CD4-positive, alpha-beta memory T cell (primary cell): ENCODE results near the gene SRSF6. TPM values are rescaled to one million over a fixed set of nuclear protein-coding genes. Genes with fewer than 3 reads are reported as not detected.

Experiments
- CTCF ChIA-PET: fragments of 350-600 bp; sonication (Branson Sonifier 250); formaldehyde crosslinking; loops from one replicate; lab custom pipeline; 2021; ENCODE audit warnings: inconsistent platforms; ENCODE audit not compliant: partially characterized antibody; lab: Charles Lee
- POLR2A ChIA-PET: fragments of 350-600 bp; sonication (Branson Sonifier 250); formaldehyde crosslinking; loops from one replicate; lab custom pipeline; 2021; ENCODE audit not compliant: partially characterized antibody; lab: Charles Lee
- DNase-seq, 5 donors: peaks; one replicate each; pipeline versions ENCODE4 v3.0.0 to v3.0.0-alpha.2; 2020 to 2022; ENCODE audit warnings: mixed read lengths in 1 of 5
- H3K27ac ChIP-seq: one replicate; pipeline ENCODE4 v1.7.0; 2013; ENCODE audit warnings: low read depth, low read length
- H3K27me3 ChIP-seq: 2 replicates; pipeline ENCODE4 v1.7.0; 2013; ENCODE audit warnings: mild to moderate bottlenecking, low read length, moderate library complexity; ENCODE audit not compliant: insufficient read depth
- H3K36me3 ChIP-seq: 2 replicates; pipeline ENCODE4 v1.7.0; 2013; ENCODE audit warnings: mild to moderate bottlenecking, low read length, moderate library complexity; ENCODE audit not compliant: insufficient read depth
- H3K4me1 ChIP-seq: 2 replicates; pipeline ENCODE4 v1.7.0; 2013; ENCODE audit warnings: mild to moderate bottlenecking, low read length, moderate library complexity; ENCODE audit not compliant: insufficient read depth
- H3K4me3 ChIP-seq, 2 donors: one replicate each; pipeline ENCODE4 v1.7.0; 2013; ENCODE audit warnings: low read length in 2 of 2, mild to moderate bottlenecking in 1 of 2
- H3K9me3 ChIP-seq, 2 donors: one replicate each; pipeline ENCODE4 v1.7.0; 2013; ENCODE audit warnings: low read length in 2 of 2, control low read depth in 1 of 2; ENCODE audit not compliant: control insufficient read depth in 1 of 2
- H3K27ac Mint-ChIP-seq, 7 donors: one replicate each; pipeline ENCODE4 v1.8.0; 2020 to 2021; ENCODE audit warnings: mixed read lengths in 7 of 7, mild to moderate bottlenecking in 6 of 7, inconsistent platforms in 3 of 7, moderate library complexity in 3 of 7
- H3K27me3 Mint-ChIP-seq, 2 donors: one replicate each; pipeline ENCODE4 v1.8.0; 2020 to 2021; ENCODE audit warnings: mixed read lengths in 2 of 2
- H3K36me3 Mint-ChIP-seq, 2 donors: one replicate each; pipeline ENCODE4 v1.8.0; 2020 to 2021; ENCODE audit warnings: mixed read lengths in 2 of 2, inconsistent platforms in 1 of 2, mild to moderate bottlenecking in 1 of 2
- H3K4me1 Mint-ChIP-seq, 4 donors: one replicate each; pipeline ENCODE4 v1.8.0; 2020 to 2021; ENCODE audit warnings: mixed read lengths in 4 of 4, mild to moderate bottlenecking in 1 of 4
- H3K4me3 Mint-ChIP-seq, 8 donors: one replicate each; pipeline ENCODE4 v1.8.0; 2020 to 2021; ENCODE audit warnings: mixed read lengths in 8 of 8, mild to moderate bottlenecking in 7 of 8, moderate library complexity in 6 of 8, inconsistent platforms in 3 of 8
- H3K9me3 Mint-ChIP-seq, 8 donors: one replicate each; pipeline ENCODE4 v1.8.0; 2020 to 2021; ENCODE audit warnings: mixed read lengths in 8 of 8, mild to moderate bottlenecking in 5 of 8, inconsistent platforms in 3 of 8, moderate library complexity in 1 of 8
- intact Hi-C: fragments of 100-400 bp; cut with micrococcal nuclease; formaldehyde crosslinking; loops from one replicate; pipeline ENCODE4 v1.15.1; 2023
- polyA plus RNA-seq, 2 donors: library from polyadenylated mRNA; unstranded; fragments of 300-500 nt; fragmentation: Illumina TruSeq; gene quantifications; one replicate each; pipeline ENCODE4 v1.2.3, GENCODE V29; 2021
- total RNA-seq, 2 experiments: library from RNA; stranded (reverse); gene quantifications; one replicate each; pipeline ENCODE4 v1.2.3, GENCODE V29; 2021

SRSF6 gene
- total and polyA plus RNA-seq, 4 experiments from 2014 or later: 30.6 to 186 (median 111) TPM

DNA sequence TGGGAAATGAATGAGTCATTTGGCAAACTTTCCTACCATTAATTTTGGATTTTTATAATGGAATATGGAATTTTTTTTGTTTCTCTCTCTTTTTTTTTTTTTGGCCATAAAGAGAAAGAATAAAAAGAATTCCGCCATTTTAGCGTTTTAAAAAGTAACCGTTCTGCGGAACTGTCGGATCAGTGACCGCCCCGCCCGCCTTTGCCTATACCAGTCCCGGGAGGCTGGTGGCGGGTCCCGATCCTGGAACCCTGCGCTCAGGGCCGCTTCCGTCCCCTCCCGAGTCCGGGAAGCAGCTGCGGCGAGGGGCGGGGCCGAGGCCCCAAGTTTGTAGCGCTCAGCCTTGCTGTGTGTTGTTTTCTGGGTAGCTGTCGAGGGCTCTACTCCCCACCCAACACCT lies 50.4 kb downstream of the SRSF6 start:
- peak overlapping the region; percentile 54 to 79 (median 70) for H3K4me3 Mint-ChIP-seq
- H3K36me3 Mint-ChIP-seq: no peaks in the 10 kb centered on the region
- no peak for DNase-seq
- ChIA-PET POLR2A (interaction anchor here (1.4 kb wide), 1 partner anchor 50 kb away, joined by 3 read pairs; no protein-coding TSS in a partner anchor), CTCF (no interaction called here)
- intact Hi-C loops: no loop called here
- H3K27me3 Mint-ChIP-seq: peaks cover 28 to 29% of the 10 kb centered on the region in 2 donors
- Histone ChIP-seq H3K9me3 (no peaks in the 10 kb centered on the region), H3K36me3 (no peaks in the 10 kb centered on the region), H3K27ac (no peak overlapping the region), H3K4me1 (peaks cover 11% of the 10 kb centered on the region), H3K27me3 (peaks cover 18% of the 10 kb centered on the region), H3K4me3 (peak overlapping the region in 1 of 2 donors; percentile 16)
- peaks cover 0 to 9% (median 2%) of the 10 kb centered on the region in 4 donors for H3K4me1 Mint-ChIP-seq
- no peaks in the 10 kb centered on the region for H3K9me3 Mint-ChIP-seq
- H3K27ac Mint-ChIP-seq: no peak overlapping the region

DNA sequence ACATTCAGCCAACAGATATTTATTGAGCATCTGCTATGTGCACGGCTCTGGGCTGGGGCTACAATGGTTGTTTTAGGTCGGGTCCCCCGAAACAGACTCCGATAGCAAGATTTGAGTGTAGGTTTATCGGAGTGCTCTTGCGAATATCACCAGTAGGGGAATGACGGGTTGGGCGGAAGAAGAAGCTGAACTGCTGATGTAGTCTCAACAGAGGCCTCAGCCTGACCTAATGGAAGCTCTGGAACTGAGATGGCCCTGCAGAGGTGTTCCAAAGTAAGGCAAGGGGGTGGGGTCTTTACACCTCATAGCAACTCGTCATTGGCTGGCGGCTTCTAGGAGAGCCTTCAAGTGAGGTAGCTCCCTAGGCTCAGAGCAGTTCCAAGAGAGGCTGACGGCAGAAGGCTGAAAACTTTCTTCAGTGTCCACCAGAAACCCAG lies 50.9 kb downstream of the SRSF6 start:
- CTCF ChIA-PET: no interaction called here
- Histone ChIP-seq H3K36me3 (no peaks in the 10 kb centered on the region), H3K4me1 (peaks cover 11% of the 10 kb centered on the region), H3K27me3 (peaks cover 18% of the 10 kb centered on the region), H3K4me3 (peak overlapping the region in 1 of 2 donors; percentile 16), H3K9me3 (no peaks in the 10 kb centered on the region), H3K27ac (no peak overlapping the region)
- Mint-ChIP-seq H3K4me1 (peaks cover 0 to 9% (median 2%) of the 10 kb centered on the region in 4 donors), H3K9me3 (no peaks in the 10 kb centered on the region), H3K4me3 (peak overlapping the region; percentile 17 to 79 (median 58)), H3K36me3 (no peaks in the 10 kb centered on the region), H3K27me3 (peaks cover 28 to 29% of the 10 kb centered on the region in 2 donors), H3K27ac (peak overlapping the region in 1 of 7 donors; percentile 7)
- no peak for DNase-seq
- intact Hi-C loops: no loop called here
- POLR2A ChIA-PET: interaction anchor here (1.4 kb wide), 1 partner anchor 50 kb away, joined by 3 read pairs; no protein-coding TSS in a partner anchor

DNA sequence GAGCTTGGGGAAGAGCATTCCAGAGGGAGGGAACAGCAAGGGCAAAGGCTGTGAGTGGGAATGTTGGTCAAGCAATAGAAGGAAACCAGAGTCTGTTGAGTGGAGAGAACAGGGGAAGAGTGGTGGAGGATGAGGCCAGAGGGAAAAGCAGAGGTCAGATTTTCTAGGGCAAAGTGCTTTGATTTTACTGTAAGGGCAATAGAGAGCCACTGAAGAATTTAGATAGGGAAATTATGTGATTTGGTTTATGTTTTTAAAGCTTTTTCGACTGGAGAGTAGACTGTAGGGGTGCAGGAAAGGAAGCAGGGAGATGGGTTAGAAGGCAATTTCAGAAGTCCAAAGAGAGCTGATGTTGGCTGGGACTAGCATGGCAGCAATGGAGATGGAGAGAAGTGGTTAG lies 54.2 kb downstream of the SRSF6 start:
- Histone ChIP-seq H3K27ac (no peak overlapping the region), H3K27me3 (peaks cover 17% of the 10 kb centered on the region), H3K9me3 (no peaks in the 10 kb centered on the region), H3K36me3 (no peaks in the 10 kb centered on the region), H3K4me1 (peaks cover 23% of the 10 kb centered on the region), H3K4me3 (no peak overlapping the region)
- no peaks in the 10 kb centered on the region for H3K9me3 Mint-ChIP-seq
- H3K4me1 Mint-ChIP-seq: peaks cover 8 to 27% (median 16%) of the 10 kb centered on the region in 4 donors
- intact Hi-C loops: no loop called here
- H3K27me3 Mint-ChIP-seq: peaks cover 10 to 11% of the 10 kb centered on the region in 2 donors
- peaks cover 0 to 4% of the 10 kb centered on the region in 2 donors for H3K36me3 Mint-ChIP-seq
- DNase-seq: no peak
- peak overlapping the region in 1 of 7 donors; percentile 61 for H3K27ac Mint-ChIP-seq
- peak overlapping the region in 1 of 8 donors; percentile 2 for H3K4me3 Mint-ChIP-seq
- CTCF ChIA-PET: interaction anchor here (0.7 kb wide), 1 partner anchor 1818 kb away, joined by 3 read pairs; no protein-coding TSS in a partner anchor
- POLR2A ChIA-PET: no interaction called here

DNA sequence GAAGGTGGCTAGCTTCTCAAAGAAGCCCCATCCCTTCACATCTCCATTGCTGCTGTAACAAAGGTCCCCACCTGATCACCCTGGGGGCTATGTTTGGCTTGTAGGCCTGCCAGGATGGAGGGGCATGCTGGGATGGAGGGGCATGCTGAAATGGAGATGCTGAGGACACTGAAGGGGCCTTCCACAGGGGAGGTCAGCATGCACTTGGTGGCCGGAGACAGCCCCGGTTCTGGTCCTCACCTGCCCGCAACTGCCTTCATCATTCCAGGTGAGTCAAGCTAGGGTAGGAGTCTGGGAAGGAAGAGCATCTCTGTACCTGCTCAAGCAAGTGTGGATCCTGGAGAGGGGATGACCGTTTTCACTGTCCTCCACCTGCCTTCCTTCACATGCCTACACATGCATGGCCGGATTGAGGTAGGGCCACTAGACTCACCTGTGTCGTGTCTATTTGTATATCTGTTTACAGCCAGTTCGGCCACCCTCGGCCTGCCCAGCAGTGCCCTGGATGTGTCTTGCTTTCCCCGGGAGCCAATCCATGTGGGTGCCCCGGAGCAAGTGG lies 55.8 kb downstream of the SRSF6 start:
- DNase-seq: peak in 1 of 5 donors; percentile 15
- no peaks in the 10 kb centered on the region for H3K36me3 ChIP-seq
- H3K9me3 ChIP-seq: no peaks in the 10 kb centered on the region
- Mint-ChIP-seq H3K4me3 (peak overlapping the region; percentile 22 to 94 (median 90)), H3K27me3 (peaks cover 5 to 9% of the 10 kb centered on the region in 2 donors), H3K9me3 (no peaks in the 10 kb centered on the region), H3K27ac (peak overlapping the region in 5 of 7 donors; percentile 19 to 81 (median 74)), H3K4me1 (peaks cover 8 to 24% (median 16%) of the 10 kb centered on the region in 4 donors), H3K36me3 (peaks cover 4% of the 10 kb centered on the region in 2 donors)
- POLR2A ChIA-PET: interaction anchor here (1.0 to 2.8 kb wide), 2 partner anchors 56 to 77 kb away, joined by 6 to 21 read pairs; partner anchors contain the start of genes IFT52 and SRSF6
- intact Hi-C loops: no loop called here
- H3K4me3 ChIP-seq: peak overlapping the region in 1 of 2 donors; percentile 10
- CTCF ChIA-PET: no interaction called here
- peaks cover 7% of the 10 kb centered on the region for H3K27me3 ChIP-seq
- H3K27ac ChIP-seq: peak overlapping the region; percentile 50
- peaks cover 14% of the 10 kb centered on the region for H3K4me1 ChIP-seq

Other genes starting within 250 kb of the SRSF6 start
- 10 to 100 TPM; 18.3 to 22.5 TPM for gene L3MBTL1, start 49.8 kb downstream of the SRSF6 start, total RNA-seq
- 1 to 10 TPM; 1.3 to 1.4 TPM for gene L3MBTL1, start 49.8 kb downstream of the SRSF6 start, polyA plus RNA-seq
- 1 to 10 TPM in 1 of 2 experiments, under 1 TPM in 1; 0.70 to 1.6 TPM for gene SGK2, start 101.1 kb downstream of the SRSF6 start, total RNA-seq
- not detected for gene SGK2, start 101.1 kb downstream of the SRSF6 start, polyA plus RNA-seq
- gene IFT52, start 133.0 kb downstream of the SRSF6 start, total RNA-seq: 10 to 100 TPM; 13.3 to 18.2 TPM
- 10 to 100 TPM; 27.4 to 30.6 TPM for gene IFT52, start 133.0 kb downstream of the SRSF6 start, polyA plus RNA-seq
- under 1 TPM in 1 of 2 experiments, not detected in 1; 0.11 TPM for gene MYBL2, start 209.2 kb downstream of the SRSF6 start, total RNA-seq
- gene MYBL2, start 209.2 kb downstream of the SRSF6 start, polyA plus RNA-seq: under 1 TPM in 1 of 2 donors, not detected in 1; 0.22 TPM